OCI-LY7 (cell line): ENCODE results near the gene ADCYAP1. TPM values are rescaled to one million over a fixed set of nuclear protein-coding genes. Genes with fewer than 3 reads are reported as not detected.

Experiments used
- BruUV-seq: library from RNA; stranded (reverse); fragments of 400-500 nt; replicated peaks from 2 replicates; lab custom pipeline; 2021; lab: Mats Ljungman, UMichigan
- CTCF ChIA-PET: fragments of 300-600 bp; sonication (Branson Sonifier 250); formaldehyde crosslinking; loops from one replicate; lab custom pipeline; 2022; ENCODE audit warnings: antibody characterized with exemption; ENCODE audit not compliant: unreplicated experiment; lab: Charles Lee
- POLR2A ChIA-PET: fragments of 300-600 bp; sonication (Branson Sonifier 250); formaldehyde crosslinking; loops from one replicate; lab custom pipeline; 2022; ENCODE audit warnings: antibody characterized with exemption; lab: Charles Lee
- DNase-seq: peaks from one replicate; pipeline ENCODE4 v3.0.0-alpha.2; 2015; ENCODE audit warnings: low spot score
- H2AFZ ChIP-seq: fragments of 200-600 bp; sonication (generic), shearing (Covaris generic); 2 replicates; pipeline ENCODE4 v1.6.1; 2014; ENCODE audit warnings: mild to moderate bottlenecking, antibody characterized with exemption, low read length, moderate library complexity
- H3K27ac ChIP-seq: fragments of 200-600 bp; sonication (generic); 2 replicates; pipeline ENCODE4 v1.5.1; 2014; ENCODE audit warnings: mixed run types, low read depth, mild to moderate bottlenecking, moderate library complexity, low read length, inconsistent platforms; ENCODE audit not compliant: poor library complexity, severe bottlenecking
- H3K36me3 ChIP-seq: fragments of 200-600 bp; sonication (generic); 2 replicates; pipeline ENCODE4 v1.6.1; 2014; ENCODE audit warnings: mild to moderate bottlenecking, antibody characterized with exemption, low read length, moderate library complexity, mixed read lengths; ENCODE audit not compliant: insufficient read depth
- H3K4me1 ChIP-seq: fragments of 200-600 bp; sonication (generic); 2 replicates; pipeline ENCODE4 v1.5.1; 2014; ENCODE audit warnings: mild to moderate bottlenecking, low read length; ENCODE audit not compliant: insufficient read depth, poor library complexity, severe bottlenecking
- H3K4me2 ChIP-seq: fragments of 200-600 bp; sonication (generic); 2 replicates; pipeline ENCODE4 v1.6.1; 2014; ENCODE audit warnings: mild to moderate bottlenecking, low read length
- H3K4me3 ChIP-seq: fragments of 200-600 bp; sonication (generic); 2 replicates; pipeline ENCODE4 v1.5.1; 2014; ENCODE audit warnings: mild to moderate bottlenecking, low read depth, low read length; ENCODE audit not compliant: poor library complexity, severe bottlenecking
- H3K79me2 ChIP-seq: fragments of 200-600 bp; sonication (generic); 2 replicates; pipeline ENCODE4 v1.6.1; 2016; ENCODE audit warnings: low read depth, mild to moderate bottlenecking, low read length, moderate library complexity, mixed read lengths; ENCODE audit not compliant: insufficient read depth
- H3K9me2 ChIP-seq: fragments of 200-600 bp; sonication (generic); 2 replicates; pipeline ENCODE4 v1.6.1; 2016; ENCODE audit warnings: mild to moderate bottlenecking, low read length, mixed read lengths; ENCODE audit not compliant: insufficient read depth
- H3K9me3 ChIP-seq: fragments of 200-600 bp; sonication (generic); 2 replicates; pipeline ENCODE4 v1.6.1; 2014; ENCODE audit warnings: mild to moderate bottlenecking, mixed run types, low read length, mixed read lengths
- H4K20me1 ChIP-seq: fragments of 200-600 bp; sonication (generic); 2 replicates; pipeline ENCODE4 v1.6.1; 2014; ENCODE audit warnings: mild to moderate bottlenecking, antibody characterized with exemption, low read length, moderate library complexity, mixed read lengths; ENCODE audit not compliant: insufficient read depth
- CTCF ChIP-seq: fragments of 200-600 bp; sonication (generic); conservative IDR thresholded peaks from 2 replicates; pipeline ENCODE4 v1.5.1; 2014; ENCODE audit warnings: mild to moderate bottlenecking, antibody characterized with exemption, low read length, moderate library complexity, mixed read lengths
- EZH2phosphoT487 ChIP-seq: fragments of 200-600 bp; sonication (generic); IDR thresholded peaks from 2 replicates; pipeline ENCODE4 v1.6.1; 2018; ENCODE audit warnings: low read depth, borderline replicate concordance, mild to moderate bottlenecking, mixed run types, antibody characterized with exemption, low read length, moderate library complexity, mixed read lengths
- intact Hi-C: fragments of 100-400 bp; cut with micrococcal nuclease; formaldehyde crosslinking; loops from one replicate; pipeline ENCODE4 v1.10.0; 2022; ENCODE audit not compliant: unreplicated experiment
- total RNA-seq, 2 experiments: library from RNA; depleted of rRNA in 1 of 2; stranded (reverse); fragments of >200 nt in 1 of 2; shearing (Covaris generic) in 1 of 2; gene quantifications; 2 replicates each; pipeline ENCODE4 v1.2.3, GENCODE V29; 2014 to 2022

ADCYAP1 gene
- total RNA-seq, 2 experiments from 2014 or later, result not detected

DNA sequence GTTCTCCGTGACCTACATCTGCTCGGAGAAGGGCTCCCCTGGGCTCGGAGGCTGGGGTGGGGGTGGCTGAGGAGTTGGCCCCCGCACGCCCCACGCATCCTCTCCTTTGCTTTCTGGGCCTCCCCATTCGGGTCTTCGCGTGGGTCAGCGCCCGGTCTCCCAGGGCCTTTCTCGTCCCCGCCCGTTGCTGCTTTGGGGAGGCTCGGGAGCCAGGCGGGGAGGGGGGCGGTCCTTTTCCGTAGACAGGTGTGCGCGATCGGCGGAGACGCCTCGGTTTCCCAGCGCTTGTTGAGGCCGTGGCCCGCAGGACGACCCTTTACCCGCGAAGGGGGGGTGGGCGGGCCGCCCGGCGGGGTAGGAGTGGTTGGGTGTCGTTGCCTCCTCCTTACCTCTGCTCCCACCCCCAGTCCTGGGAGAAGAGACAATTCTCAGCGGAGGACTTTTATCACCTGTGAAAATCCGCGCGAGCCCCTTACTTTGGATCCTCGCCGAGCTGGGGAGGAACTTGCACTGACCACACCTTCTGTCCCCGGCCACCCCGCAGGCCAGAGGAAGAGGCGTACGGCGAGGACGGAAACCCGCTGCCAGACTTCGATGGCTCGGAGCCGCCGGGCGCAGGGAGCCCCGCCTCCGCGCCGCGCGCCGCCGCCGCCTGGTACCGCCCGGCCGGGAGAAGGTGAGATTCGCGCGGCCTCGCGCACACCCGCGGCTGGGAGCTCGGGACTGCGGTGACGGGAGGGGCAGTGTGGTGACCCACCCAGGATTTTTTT, 2.6 kb downstream of the ADCYAP1 start:
- Histone ChIP-seq H3K9me3 (no peaks in the 10 kb centered on the region), H2AFZ (no peak overlapping the region), H3K36me3 (no peaks in the 10 kb centered on the region), H3K4me2 (no peak overlapping the region), H3K9me2 (no peaks in the 10 kb centered on the region), H3K4me3 (no peak overlapping the region), H3K27ac (no peak overlapping the region), H3K79me2 (no peaks in the 10 kb centered on the region), H4K20me1 (no peaks in the 10 kb centered on the region), H3K4me1 (no peaks in the 10 kb centered on the region)
- CTCF ChIA-PET, result no interaction called here
- intact Hi-C loops, result no loop called here
- no peak for TF ChIP-seq CTCF
- TF ChIP-seq EZH2phosphoT487, result no peak
- no peak for DNase-seq
- BruUV-seq, result no TSS peak
- POLR2A ChIA-PET, result no interaction called here

GRCh38 chr18:907885-908757, 3.5 kb downstream of the ADCYAP1 start:
- Histone ChIP-seq H3K27ac (no peak overlapping the region), H3K9me2 (no peaks in the 10 kb centered on the region), H3K4me2 (no peak overlapping the region), H4K20me1 (no peaks in the 10 kb centered on the region), H3K9me3 (no peaks in the 10 kb centered on the region), H3K79me2 (no peaks in the 10 kb centered on the region), H3K4me1 (no peaks in the 10 kb centered on the region), H3K36me3 (no peaks in the 10 kb centered on the region), H3K4me3 (no peak overlapping the region), H2AFZ (no peak overlapping the region)
- DNase-seq, result no peak
- intact Hi-C loops, result no loop called here
- ChIA-PET CTCF (no interaction called here), POLR2A (no interaction called here)
- TF ChIP-seq EZH2phosphoT487 (no peak), CTCF (no peak)
- BruUV-seq, result no TSS peak
